AG04450 (cell line): ENCODE results near the gene SEC16A. TPM values are rescaled to one million over a fixed set of nuclear protein-coding genes. Genes with fewer than 3 reads are reported as not detected.
"Not testable (repeated sequence)": the region's sequence is repeated elsewhere in the genome, so short reads cannot be mapped to it uniquely, and the experiment has no call there.

Source experiments
- CTCF ChIA-PET: fragments of 300-600, 350-600 bp; formaldehyde crosslinking; extraction: SDS; loops from one replicate; lab custom pipeline; 2022; ENCODE audit warnings: antibody characterized with exemption, inconsistent platforms; lab: Charles Lee
- POLR2A ChIA-PET: fragments of 350-600 bp; formaldehyde crosslinking; extraction: SDS; loops from one replicate; lab custom pipeline; 2021; ENCODE audit warnings: antibody characterized with exemption, inconsistent platforms; lab: Yijun Ruan, JAX
- DNase-seq: peaks from one replicate; pipeline ENCODE4 v3.0.0-alpha.2; 2011; ENCODE audit warnings: low read depth, low spot score
- H3K27ac ChIP-seq: one replicate; pipeline ENCODE4 v1.5.1; 2012; ENCODE audit warnings: low read depth, low read length, control low read depth
- H3K27me3 ChIP-seq: one replicate; pipeline ENCODE4 v1.6.0; 2012; ENCODE audit warnings: low read length; ENCODE audit not compliant: control insufficient read depth, insufficient read depth
- H3K4me3 ChIP-seq: 2 replicates; pipeline ENCODE4 v1.5.1; 2011; ENCODE audit warnings: mild to moderate bottlenecking, low read depth, low read length, control low read depth
- H3K9me3 ChIP-seq: 2 replicates; pipeline ENCODE4 v1.5.1; 2012; ENCODE audit warnings: low read length; ENCODE audit not compliant: control insufficient read depth, insufficient read depth
- CTCF ChIP-seq: IDR thresholded peaks from 2 replicates; pipeline ENCODE4 v1.5.1; 2011; ENCODE audit warnings: low read depth, low read length, control low read depth, inconsistent platforms
- polyA plus RNA-seq: library from polyadenylated mRNA; depleted of rRNA; stranded (reverse); fragments of >200 nt; gene quantifications from 2 replicates; pipeline ENCODE4 v1.2.3, GENCODE V29; 2011

SEC16A gene
- polyA plus RNA-seq, 1 experiment: 23.2 TPM

- Histone ChIP-seq H3K4me3 (no peak overlapping the region), H3K27me3 (no peaks in the 10 kb centered on the region), H3K27ac (no peak overlapping the region), H3K9me3 (no peaks in the 10 kb centered on the region)
- CTCF ChIA-PET: no interaction called here
- POLR2A ChIA-PET: no interaction called here
- DNase-seq: no peak
- TF ChIP-seq CTCF: no peak
Measured at GRCh38 chr9:136429075-136429628, 53.7 kb downstream of the SEC16A start.

DNA sequence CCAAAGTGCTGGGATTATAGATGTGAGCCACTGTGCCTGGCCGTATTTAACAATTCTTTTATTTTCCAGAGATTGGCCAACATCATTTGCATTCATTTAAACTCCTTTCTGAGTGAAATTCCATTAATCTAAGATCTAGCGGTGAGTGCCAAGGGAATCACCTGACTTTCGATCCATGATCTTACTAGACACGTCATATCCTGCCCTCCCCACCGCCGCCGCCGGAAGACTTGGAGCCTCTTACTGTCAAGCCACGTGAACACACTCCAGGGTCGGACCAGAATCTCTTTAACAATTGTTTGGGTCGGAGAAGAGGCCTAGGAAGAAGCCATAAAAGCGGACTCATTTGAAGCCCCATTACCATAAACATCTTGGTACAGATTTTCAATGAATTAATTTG is 56.1 kb downstream of the SEC16A start:
- Histone ChIP-seq H3K4me3 (no peak overlapping the region), H3K27ac (no peak overlapping the region), H3K9me3 (no peaks in the 10 kb centered on the region; the same call in 1 of the 2 replicates), H3K27me3 (no peaks in the 10 kb centered on the region)
- TF ChIP-seq CTCF: no peak
- ChIA-PET CTCF (no interaction called here), POLR2A (interaction anchor here (0.7 to 0.9 kb wide), 3 partner anchors 9 to 73 kb away, joined by 6 to 12 read pairs (median 7); no protein-coding TSS in a partner anchor)
- DNase-seq: no peak

DNA sequence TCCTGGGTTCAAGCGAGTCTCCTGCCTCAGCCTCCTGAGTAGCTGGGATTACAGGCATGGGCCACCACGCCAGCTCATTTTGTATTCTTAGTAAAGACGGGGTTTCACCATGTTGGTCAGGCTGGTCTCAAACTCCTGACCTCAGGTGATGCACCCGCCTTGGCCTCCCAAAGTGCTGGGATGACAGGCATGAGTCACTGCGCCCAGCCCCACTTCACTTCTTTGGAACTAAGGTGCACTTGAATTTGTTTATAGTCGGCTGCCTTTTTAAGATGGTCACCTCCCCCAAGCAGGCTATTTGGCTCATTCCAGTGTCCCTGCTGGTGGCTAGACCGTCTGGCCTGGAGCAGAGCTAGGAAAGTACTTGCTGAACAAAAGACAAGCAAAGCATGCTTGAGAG is 57.5 kb downstream of the SEC16A start:
- H3K27ac ChIP-seq, H3K9me3 ChIP-seq, H3K4me3 ChIP-seq, H3K27me3 ChIP-seq, DNase-seq: not testable (repeated sequence)
- ChIA-PET CTCF (interaction anchor here (0.7 kb wide), 1 partner anchor 22 kb away, joined by 3 read pairs; no protein-coding TSS in a partner anchor), POLR2A (interaction anchor here (1.3 kb wide), 1 partner anchor 17 kb away, joined by 3 read pairs; no protein-coding TSS in a partner anchor)

- Histone ChIP-seq H3K27ac (no peak overlapping the region), H3K4me3 (no peak overlapping the region), H3K9me3 (no peaks in the 10 kb centered on the region; the same call in 1 of the 2 replicates), H3K27me3 (no peaks in the 10 kb centered on the region)
- POLR2A ChIA-PET: interaction anchor here (1.3 kb wide), 1 partner anchor 16 kb away, joined by 3 read pairs; no protein-coding TSS in a partner anchor
- CTCF ChIA-PET: interaction anchor here (0.7 to 0.8 kb wide), 2 partner anchors 61 to 812 kb away, joined by 3 read pairs; partner anchors contain the start of gene DNLZ
- no peak for DNase-seq
- TF ChIP-seq CTCF: no peak
Measured at GRCh38 chr9:136424750-136425362, 58.0 kb downstream of the SEC16A start.

DNA sequence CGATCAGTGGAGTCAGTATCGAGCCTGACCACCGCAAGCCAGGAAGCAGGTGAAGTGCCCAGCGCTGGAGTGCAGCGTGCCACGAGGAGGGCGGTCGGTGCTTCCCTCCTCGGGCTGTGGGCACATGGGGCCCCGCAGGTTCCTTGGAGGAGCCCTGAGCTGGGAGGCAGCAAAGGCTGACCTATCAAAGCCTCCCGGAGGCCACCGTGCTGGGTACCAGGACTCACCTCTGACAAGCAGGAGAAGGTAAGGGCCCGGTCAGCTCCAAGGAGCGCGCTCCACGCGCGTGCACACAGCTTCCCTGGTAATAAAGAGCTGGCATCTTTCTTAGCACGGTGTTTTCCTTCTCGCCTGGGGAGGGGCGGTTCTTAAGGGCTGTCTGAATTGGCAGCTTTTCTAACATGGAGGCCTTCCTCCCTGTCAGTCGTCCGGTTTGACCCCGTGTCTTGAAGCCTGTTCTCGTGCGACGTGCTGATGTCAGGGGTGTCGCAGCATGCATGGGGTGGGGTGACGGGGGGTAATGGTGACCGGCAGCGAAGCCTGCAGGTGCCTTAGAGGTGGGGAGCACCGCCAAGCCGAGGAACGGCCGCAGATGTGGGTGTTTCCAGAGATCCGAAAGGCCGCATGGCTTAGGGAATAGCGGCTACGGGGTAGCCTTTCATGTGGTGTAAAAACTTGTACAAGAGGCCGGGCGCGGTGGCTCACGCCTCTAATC is 59.3 kb downstream of the SEC16A start:
- Histone ChIP-seq H3K27ac (no peak overlapping the region), H3K4me3 (no peak overlapping the region), H3K27me3 (no peaks in the 10 kb centered on the region), H3K9me3 (no peaks in the 10 kb centered on the region; the same call in 1 of the 2 replicates)
- TF ChIP-seq CTCF: no peak
- POLR2A ChIA-PET: no interaction called here
- no peak for DNase-seq
- CTCF ChIA-PET: interaction anchor here (0.8 kb wide), 1 partner anchor 813 kb away, joined by 3 read pairs; no protein-coding TSS in a partner anchor
